IgD-negative memory B cell (primary cell): ENCODE results near the gene EYS. TPM values are rescaled to one million over a fixed set of nuclear protein-coding genes. Genes with fewer than 3 reads are reported as not detected.

Source experiments
- H3K27ac Mint-ChIP-seq, 3 donors: one replicate each; pipeline ENCODE4 v1.8.0; 2020 to 2022; ENCODE audit warnings: mild to moderate bottlenecking in 3 of 3, mixed read lengths in 3 of 3, moderate library complexity in 1 of 3
- H3K27me3 Mint-ChIP-seq: one replicate; pipeline ENCODE4 v1.8.0; 2021; ENCODE audit warnings: mixed read lengths
- H3K36me3 Mint-ChIP-seq: one replicate; pipeline ENCODE4 v1.8.0; 2020; ENCODE audit warnings: mild to moderate bottlenecking, mixed read lengths
- H3K4me1 Mint-ChIP-seq, 3 donors: one replicate each; pipeline ENCODE4 v1.8.0; 2020 to 2022; ENCODE audit warnings: mixed read lengths in 3 of 3, mild to moderate bottlenecking in 1 of 3
- H3K4me3 Mint-ChIP-seq, 4 donors: one replicate each; pipeline ENCODE4 v1.8.0; 2020 to 2022; ENCODE audit warnings: mild to moderate bottlenecking in 4 of 4, mixed read lengths in 4 of 4, moderate library complexity in 3 of 4
- H3K9me3 Mint-ChIP-seq, 3 donors: one replicate each; pipeline ENCODE4 v1.8.0; 2020 to 2021; ENCODE audit warnings: mixed read lengths in 3 of 3, mild to moderate bottlenecking in 1 of 3
- polyA plus RNA-seq: library from polyadenylated mRNA; unstranded; fragments of 300-500 nt; fragmentation: Illumina TruSeq; gene quantifications from one replicate; pipeline ENCODE4 v1.2.3, GENCODE V29; 2021

Gene EYS
- polyA plus RNA-seq = 0.04 TPM

DNA sequence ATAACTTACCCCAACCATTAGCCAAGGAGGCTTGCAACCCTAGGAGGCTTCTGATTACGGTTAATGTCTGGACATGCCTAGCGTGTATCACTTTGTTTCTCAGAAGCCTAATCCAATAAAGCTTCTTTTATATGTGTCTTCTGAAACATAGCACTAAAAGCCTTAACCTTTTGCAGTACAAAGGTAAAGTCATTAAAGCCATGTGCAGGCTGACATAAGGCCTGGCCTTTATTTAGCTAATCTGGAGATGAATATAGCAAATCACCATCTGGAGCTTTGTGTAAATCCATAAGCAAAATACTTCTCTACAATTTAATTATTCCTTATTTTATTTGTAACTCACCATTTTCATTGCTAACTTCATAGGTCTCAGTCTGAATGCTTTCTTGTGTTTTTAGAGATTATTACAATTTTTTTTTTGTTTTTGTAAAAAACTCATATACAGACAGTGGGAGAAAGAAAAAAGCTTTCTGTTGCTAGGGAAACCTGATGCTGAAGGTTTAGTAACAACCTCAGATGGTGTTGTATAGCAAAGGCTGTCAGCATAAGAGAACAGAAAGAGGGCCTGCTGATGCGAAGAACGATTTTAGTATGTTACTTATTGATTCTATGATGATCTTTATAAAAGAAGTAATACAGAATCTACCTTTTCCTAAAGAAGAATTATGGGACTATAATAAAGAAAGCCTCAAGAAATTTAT, at the start of gene EYS:
Gene EYS (minus strand): TSS at position 101 of the 701 bp plus-strand sequence. CDS start 211,816 bp downstream, outside the sequence.
- Mint-ChIP-seq H3K27ac (no peak within 1 kb of the TSS), H3K36me3 (peaks cover 2% of the 10 kb centered on the region), H3K27me3 (no peaks in the 10 kb centered on the region), H3K4me1 (no peaks in the 10 kb centered on the region), H3K4me3 (no peak within 1 kb of the TSS), H3K9me3 (peaks cover 0 to 4% (median 0%) of the 10 kb centered on the region in 3 donors)

DNA sequence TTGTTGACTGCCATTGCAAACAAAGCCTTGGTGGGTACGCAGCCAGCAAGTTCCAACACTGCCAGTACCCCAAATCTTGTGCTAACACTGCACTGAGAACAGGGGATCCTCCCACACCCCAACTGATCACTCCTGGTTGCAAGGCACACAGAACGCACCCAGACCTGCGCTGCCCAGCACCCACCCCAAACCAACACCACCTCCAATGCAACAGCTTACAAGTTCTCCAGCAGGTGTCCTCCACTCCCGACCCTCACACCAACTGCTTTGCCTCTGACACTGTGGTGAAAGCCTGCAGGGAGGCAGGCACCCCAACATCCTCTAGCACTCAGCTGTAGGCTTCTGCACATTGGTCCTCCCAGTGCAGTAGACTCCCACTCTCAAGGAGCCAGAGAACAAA, 39.3 kb upstream of the EYS start:
- Mint-ChIP-seq H3K4me3 (no peak overlapping the region), H3K9me3 (peaks cover 2 to 11% (median 8%) of the 10 kb centered on the region in 3 donors), H3K27me3 (no peaks in the 10 kb centered on the region), H3K4me1 (no peaks in the 10 kb centered on the region), H3K36me3 (no peaks in the 10 kb centered on the region), H3K27ac (no peak overlapping the region)

DNA sequence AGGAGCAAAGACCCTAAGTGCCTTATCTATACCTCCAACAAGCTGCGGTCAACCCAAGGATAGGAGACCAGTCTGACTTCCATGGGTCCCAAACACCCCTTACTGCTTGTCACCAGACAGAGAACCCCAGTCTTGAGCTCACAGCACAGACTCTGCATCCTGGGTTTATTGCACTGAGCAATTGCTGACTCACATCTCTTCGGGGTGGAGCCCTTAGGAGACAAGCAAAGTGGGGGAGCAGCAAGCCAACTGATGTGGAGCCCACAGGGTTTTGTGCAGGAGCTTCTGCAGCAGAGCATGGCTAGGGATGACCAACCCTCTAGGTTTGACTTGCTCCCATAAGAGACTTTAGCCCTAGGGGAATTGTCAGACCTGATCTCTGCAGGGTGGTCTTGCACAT, 38.6 kb upstream of the EYS start:
- Mint-ChIP-seq H3K4me3 (no peak overlapping the region), H3K9me3 (peaks cover 2 to 10% (median 10%) of the 10 kb centered on the region in 3 donors), H3K4me1 (no peaks in the 10 kb centered on the region), H3K27me3 (no peaks in the 10 kb centered on the region), H3K36me3 (no peaks in the 10 kb centered on the region), H3K27ac (no peak overlapping the region)

DNA sequence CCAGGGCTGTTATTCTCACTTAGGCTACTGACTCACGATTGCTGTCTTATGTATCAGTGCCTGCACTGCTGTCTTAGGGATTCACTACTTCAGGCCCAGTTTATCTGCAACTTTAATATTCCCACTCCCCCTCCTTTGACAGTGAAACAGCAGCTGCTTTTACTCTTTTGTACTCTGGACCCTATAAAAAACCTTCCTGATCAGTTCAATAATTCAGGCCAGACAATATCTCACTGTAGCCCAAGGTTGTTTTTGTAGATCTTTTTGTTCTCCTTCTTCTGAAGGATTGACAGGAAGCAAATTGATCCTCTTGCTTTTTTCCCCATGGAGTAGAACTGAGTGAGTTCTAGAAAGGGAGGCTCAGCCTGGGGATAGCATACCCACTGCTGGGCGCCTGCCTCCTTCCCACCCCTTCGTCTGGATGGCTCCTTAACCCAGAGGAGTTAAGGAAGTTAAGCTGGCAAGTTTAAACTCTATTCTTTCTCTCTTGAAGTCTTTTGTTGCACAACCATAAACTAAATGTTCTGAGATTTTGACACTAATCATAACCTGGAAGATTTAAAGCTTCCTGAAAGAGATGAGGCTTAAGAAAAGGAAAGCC, 22.0 kb upstream of the EYS start:
- Mint-ChIP-seq H3K9me3 (peaks cover 3 to 7% (median 5%) of the 10 kb centered on the region in 3 donors), H3K4me1 (no peaks in the 10 kb centered on the region), H3K36me3 (no peaks in the 10 kb centered on the region), H3K27me3 (no peaks in the 10 kb centered on the region), H3K4me3 (no peak overlapping the region), H3K27ac (no peak overlapping the region)

DNA sequence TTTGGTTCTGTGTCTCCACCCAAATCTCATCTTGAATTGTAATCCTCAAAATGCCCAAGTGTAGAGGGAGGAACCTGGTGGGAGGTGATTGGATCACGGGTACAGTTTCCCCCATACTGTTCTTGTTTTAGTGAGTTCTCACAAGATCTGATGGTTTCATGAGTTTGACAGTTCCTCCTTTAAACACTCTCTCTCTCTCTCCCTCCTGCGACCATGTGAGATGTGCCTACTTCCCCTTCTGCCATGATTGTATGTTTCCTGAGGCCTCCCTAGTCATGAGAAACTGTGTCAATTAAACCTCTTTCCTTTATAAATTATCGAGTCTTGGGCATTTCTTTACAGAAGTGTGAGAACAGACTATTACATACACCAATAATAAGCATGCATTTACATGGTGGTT, 12.1 kb upstream of the EYS start:
- no peak overlapping the region for H3K27ac Mint-ChIP-seq
- H3K4me1 Mint-ChIP-seq = no peaks in the 10 kb centered on the region
- H3K36me3 Mint-ChIP-seq = no peaks in the 10 kb centered on the region
- no peak overlapping the region for H3K4me3 Mint-ChIP-seq
- H3K27me3 Mint-ChIP-seq = no peaks in the 10 kb centered on the region
- H3K9me3 Mint-ChIP-seq = peaks cover 2 to 10% (median 3%) of the 10 kb centered on the region in 3 donors

DNA sequence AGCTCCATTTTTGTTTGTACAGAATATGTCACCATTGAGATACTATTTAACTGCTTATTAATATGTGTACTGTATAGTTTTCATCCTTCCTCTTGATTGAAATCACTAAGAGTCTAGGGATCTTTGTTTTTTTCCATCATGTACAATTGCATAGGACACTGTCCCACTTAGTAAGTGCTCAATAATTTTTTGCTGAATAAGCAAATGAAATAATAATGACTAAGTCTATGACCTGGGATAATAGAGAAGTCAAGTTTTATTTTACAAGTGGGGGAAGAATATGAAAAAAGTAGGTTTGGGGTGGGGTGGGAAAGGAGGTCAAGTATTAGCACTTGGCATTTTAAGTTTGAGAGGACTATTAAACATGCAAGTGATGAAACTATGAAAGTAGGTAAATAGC, 4.5 kb upstream of the EYS start:
- Mint-ChIP-seq H3K27ac (no peak overlapping the region), H3K27me3 (no peaks in the 10 kb centered on the region), H3K9me3 (peaks cover 0 to 4% (median 2%) of the 10 kb centered on the region in 3 donors), H3K36me3 (peaks cover 2% of the 10 kb centered on the region), H3K4me1 (no peaks in the 10 kb centered on the region), H3K4me3 (no peak overlapping the region)

DNA sequence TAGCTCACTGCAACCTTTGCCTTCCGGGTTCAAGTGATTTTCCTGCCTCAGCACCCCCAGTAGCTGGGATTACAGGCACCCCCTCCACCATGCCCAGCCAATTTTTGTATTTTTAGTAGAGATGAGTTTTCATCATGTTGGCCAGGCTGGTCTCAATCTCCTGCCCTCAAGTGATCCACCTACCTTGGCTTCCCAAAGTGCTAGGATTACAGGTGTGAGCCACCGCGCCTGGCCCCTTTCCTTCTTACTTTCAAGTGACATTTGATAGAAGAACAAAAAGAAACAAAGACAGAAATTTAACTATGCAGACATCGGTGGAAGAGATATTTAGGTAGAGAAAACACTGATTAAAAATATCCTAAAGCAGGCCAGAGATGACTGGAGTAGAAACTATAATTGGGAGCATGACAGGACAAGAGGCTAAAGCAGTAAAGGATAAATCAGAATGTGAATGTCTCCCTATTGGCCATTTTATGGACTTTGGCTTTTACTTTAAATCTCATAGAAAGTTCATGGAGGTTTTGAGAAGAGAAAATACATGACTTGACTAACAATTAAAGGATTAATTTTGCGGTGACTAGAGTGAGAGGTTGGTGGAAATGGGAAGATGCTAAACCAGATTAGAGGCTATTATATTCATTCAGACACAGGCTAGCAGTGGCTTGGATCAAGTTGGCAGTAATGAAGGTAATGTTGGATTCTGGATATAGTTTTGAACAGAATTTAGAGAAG, 2.2 kb upstream of the EYS start:
- Mint-ChIP-seq H3K36me3 (peaks cover 2% of the 10 kb centered on the region), H3K27ac (no peak overlapping the region), H3K4me3 (no peak overlapping the region), H3K27me3 (no peaks in the 10 kb centered on the region), H3K9me3 (peaks cover 0 to 4% (median 2%) of the 10 kb centered on the region in 3 donors), H3K4me1 (no peaks in the 10 kb centered on the region)

DNA sequence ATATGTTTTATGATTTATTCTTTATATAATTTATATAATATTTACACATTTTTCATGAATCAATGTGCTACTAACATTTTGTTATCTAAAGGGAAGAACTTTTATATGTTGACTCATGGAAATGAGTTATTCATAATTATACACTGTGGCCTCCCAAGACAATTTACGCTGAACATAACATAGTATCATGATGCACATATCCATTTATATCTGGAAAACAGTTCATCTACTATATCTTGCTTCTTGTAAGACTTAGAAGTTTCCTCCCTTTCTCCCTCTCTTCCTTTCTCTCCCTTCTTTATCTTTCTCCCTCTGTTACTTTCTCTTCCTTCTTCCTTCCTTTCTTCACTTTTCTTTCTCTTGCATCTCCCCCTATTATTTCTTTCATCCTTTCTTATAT, 1.1 kb upstream of the EYS start:
- Mint-ChIP-seq H3K4me1 (no peaks in the 10 kb centered on the region), H3K9me3 (peaks cover 0 to 4% (median 0%) of the 10 kb centered on the region in 3 donors), H3K27ac (no peak overlapping the region), H3K27me3 (no peaks in the 10 kb centered on the region), H3K4me3 (no peak overlapping the region), H3K36me3 (peaks cover 2% of the 10 kb centered on the region)

DNA sequence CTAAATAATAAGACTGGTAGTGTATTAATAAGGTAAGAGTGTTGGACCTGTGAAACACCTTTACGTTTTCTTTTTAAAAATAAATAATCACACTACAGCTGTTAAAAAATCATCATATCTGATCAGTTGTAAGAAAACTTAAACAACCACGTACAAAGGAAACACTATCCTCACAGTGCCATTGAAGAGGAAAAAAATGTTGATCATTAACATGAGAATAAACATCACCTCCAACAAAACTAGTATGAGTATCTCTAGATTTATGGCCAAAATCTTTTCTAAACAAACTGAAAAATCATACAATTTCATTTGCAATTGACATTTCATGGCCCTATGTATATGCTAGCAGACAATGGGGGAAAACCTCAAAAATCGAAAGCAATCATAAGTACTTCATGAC, 590 bp downstream of the EYS start:
- no peak overlapping the region for H3K4me3 Mint-ChIP-seq
- H3K27me3 Mint-ChIP-seq = no peaks in the 10 kb centered on the region
- H3K9me3 Mint-ChIP-seq = peaks cover 0 to 4% (median 0%) of the 10 kb centered on the region in 3 donors
- no peak overlapping the region for H3K27ac Mint-ChIP-seq
- H3K36me3 Mint-ChIP-seq = peaks cover 2% of the 10 kb centered on the region
- no peaks in the 10 kb centered on the region for H3K4me1 Mint-ChIP-seq

DNA sequence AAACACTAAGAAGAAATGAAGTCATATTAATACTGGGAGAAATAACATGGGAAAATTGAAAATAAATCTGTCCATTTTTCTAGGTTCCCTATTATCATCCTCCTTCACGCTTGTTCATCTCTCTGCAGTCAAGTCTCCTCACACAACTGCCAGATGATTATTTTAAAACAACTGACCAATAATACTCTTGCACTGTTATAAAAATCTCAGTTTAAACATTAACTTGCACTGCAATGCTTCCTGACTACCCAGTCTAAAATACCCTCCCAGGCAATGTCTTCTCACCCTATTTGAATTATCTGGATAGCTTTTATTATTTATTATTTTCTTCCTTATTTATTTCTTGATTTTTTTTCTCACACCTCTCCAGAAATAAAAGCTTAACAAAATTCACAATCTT, 5.7 kb downstream of the EYS start:
- Mint-ChIP-seq H3K36me3 (no peaks in the 10 kb centered on the region), H3K27ac (no peak overlapping the region), H3K9me3 (peaks cover 2 to 6% (median 4%) of the 10 kb centered on the region in 3 donors), H3K4me1 (no peaks in the 10 kb centered on the region), H3K4me3 (no peak overlapping the region), H3K27me3 (no peaks in the 10 kb centered on the region)

DNA sequence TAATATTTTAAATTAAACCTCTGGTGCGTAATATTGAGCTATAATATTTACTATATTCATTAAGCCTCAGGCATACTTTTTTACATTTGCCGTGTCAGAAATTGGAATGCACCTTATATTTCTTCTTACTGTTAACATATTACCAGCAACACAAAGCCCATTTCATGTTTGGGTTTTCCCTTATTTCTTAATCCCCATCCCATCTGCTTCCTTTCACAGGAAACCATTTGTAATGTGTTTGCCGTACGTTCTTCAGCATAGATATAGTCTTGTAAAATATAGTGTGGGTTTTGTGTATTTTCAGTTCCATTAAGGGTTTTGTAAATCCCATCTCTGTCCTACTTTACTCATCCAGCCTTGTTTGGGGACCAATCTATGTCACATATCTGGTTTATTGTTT, 6.5 kb downstream of the EYS start:
- Mint-ChIP-seq H3K36me3 (no peaks in the 10 kb centered on the region), H3K27ac (no peak overlapping the region), H3K4me1 (no peaks in the 10 kb centered on the region), H3K4me3 (no peak overlapping the region), H3K9me3 (peaks cover 2 to 6% (median 4%) of the 10 kb centered on the region in 3 donors), H3K27me3 (no peaks in the 10 kb centered on the region)

DNA sequence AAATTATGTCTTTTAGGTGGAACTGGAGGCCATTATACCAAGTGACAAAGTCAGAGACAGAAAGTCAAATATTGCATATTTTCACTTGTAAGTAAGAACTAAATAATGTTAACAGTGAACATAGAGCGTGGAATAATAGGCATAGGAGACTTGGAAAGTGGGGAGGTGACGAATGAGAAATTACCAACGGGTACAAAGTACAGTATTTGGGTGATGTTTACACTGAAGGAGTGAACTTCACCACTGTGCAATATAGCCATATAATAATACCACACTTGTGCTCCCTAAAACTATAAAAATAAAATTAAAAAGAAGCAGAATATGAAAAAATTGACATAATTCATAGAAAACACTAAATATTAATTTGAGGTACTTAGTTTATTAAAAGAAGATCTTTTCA, 14.9 kb downstream of the EYS start:
- H3K27ac Mint-ChIP-seq = no peak overlapping the region
- H3K4me3 Mint-ChIP-seq = no peak overlapping the region
- H3K4me1 Mint-ChIP-seq = no peaks in the 10 kb centered on the region
- no peaks in the 10 kb centered on the region for H3K36me3 Mint-ChIP-seq
- no peaks in the 10 kb centered on the region for H3K27me3 Mint-ChIP-seq
- peaks cover 0 to 4% (median 0%) of the 10 kb centered on the region in 3 donors for H3K9me3 Mint-ChIP-seq

DNA sequence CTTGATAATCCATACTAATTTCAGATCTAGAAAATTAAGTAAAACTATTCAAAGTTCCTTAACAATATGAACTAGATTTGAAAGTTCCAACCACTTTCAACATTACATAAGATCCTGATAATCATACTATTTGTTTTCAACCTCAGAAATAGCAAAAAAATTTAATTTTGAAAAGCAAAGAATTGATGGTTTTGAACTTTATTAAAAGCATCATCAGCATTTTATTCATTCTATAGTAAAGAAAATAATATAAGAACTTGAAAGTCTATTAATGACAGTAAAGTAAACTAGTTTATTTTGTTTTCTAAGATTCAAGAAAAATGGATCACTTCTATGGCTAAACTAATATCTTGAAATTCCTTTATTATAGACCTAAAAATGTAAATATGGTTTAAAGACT, 26.8 kb downstream of the EYS start:
- no peak overlapping the region for H3K27ac Mint-ChIP-seq
- H3K27me3 Mint-ChIP-seq = no peaks in the 10 kb centered on the region
- no peak overlapping the region for H3K4me3 Mint-ChIP-seq
- H3K36me3 Mint-ChIP-seq = no peaks in the 10 kb centered on the region
- H3K4me1 Mint-ChIP-seq = no peaks in the 10 kb centered on the region
- H3K9me3 Mint-ChIP-seq = peaks cover 2 to 11% (median 5%) of the 10 kb centered on the region in 3 donors

DNA sequence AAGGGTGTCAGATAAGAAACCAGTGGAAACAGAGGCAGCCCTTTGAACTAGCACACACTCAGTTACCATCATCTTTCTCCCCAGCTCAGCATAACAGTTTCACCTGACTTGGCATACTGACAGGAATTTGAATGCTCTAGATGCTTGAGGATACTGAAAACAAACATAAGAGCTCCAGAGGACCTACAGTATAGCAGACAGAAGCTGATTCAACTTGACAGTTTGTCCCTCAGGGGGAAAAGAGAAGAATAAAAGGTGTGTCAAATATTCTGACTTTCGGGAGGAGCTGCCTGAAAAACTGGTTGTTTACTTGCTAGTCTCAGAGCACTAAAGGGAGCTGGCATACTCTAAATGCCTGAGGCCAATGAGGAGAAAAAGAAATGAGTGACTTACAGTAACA, 35.1 kb downstream of the EYS start:
- peaks cover 6 to 23% (median 10%) of the 10 kb centered on the region in 3 donors for H3K9me3 Mint-ChIP-seq
- H3K27ac Mint-ChIP-seq = no peak overlapping the region
- H3K4me1 Mint-ChIP-seq = no peaks in the 10 kb centered on the region
- no peak overlapping the region for H3K4me3 Mint-ChIP-seq
- H3K27me3 Mint-ChIP-seq = no peaks in the 10 kb centered on the region
- no peaks in the 10 kb centered on the region for H3K36me3 Mint-ChIP-seq

DNA sequence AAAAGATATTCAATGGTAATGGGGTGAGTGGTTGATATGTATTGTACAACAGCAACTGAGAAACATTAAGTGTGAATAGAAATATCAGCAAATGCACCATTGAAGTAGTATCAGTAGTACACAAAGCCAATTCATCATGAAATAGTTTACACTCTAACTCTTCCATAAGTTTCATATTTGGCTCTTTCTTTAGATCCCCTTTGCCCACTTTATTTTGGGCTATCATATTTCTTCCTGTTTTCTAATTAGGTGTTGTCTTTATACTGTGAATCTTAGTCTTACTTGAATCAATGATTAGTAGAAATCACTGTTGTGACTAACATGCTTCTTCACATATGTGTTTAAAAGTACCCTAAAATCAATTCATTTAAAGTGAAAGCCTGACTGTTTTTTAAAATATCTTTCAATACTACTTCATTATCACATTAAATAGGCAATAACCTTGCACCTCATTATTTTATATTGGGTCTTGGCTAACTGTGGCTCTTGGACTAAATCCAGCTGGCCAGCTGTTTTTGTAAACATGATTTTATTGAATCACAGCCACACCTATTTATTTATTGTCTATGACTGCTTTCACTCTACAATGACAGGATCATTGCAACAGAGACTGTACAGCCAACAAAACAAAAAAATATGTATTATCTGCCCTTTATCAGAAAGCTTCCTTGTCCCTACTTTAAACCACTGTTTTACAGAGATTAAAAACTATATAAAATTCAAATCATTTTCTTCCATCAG, 38.9 kb downstream of the EYS start:
- Mint-ChIP-seq H3K27ac (no peak overlapping the region), H3K36me3 (no peaks in the 10 kb centered on the region), H3K9me3 (peaks cover 7 to 16% (median 7%) of the 10 kb centered on the region in 3 donors), H3K27me3 (no peaks in the 10 kb centered on the region), H3K4me1 (no peaks in the 10 kb centered on the region), H3K4me3 (no peak overlapping the region)
